Caco-2 (cell line): Measurements from ENCODE around the gene TMEM54. TPM values are rescaled to one million over a fixed set of nuclear protein-coding genes. Genes with fewer than 3 reads are reported as not detected.

Experiments used
- BruUV-seq: library from RNA; stranded (reverse); fragments of 400-500 nt; replicated peaks from 2 replicates; lab custom pipeline; 2021; lab: Mats Ljungman, UMichigan
- CTCF ChIA-PET: fragments of 300-600 bp; sonication (Branson Sonifier 250); formaldehyde crosslinking; loops from one replicate; lab custom pipeline; 2022; ENCODE audit warnings: antibody characterized with exemption; lab: Charles Lee
- POLR2A ChIA-PET: fragments of 300-600 bp; sonication (Branson Sonifier 250); formaldehyde crosslinking; loops from one replicate; lab custom pipeline; 2022; ENCODE audit warnings: antibody characterized with exemption; lab: Charles Lee
- DNase-seq, 2 experiments: peaks; one replicate each; pipeline versions ENCODE4 v3.0.0 to v3.0.0-alpha.2; 2020 to 2022
- H3K27me3 ChIP-seq: replicated peaks from 2 replicates; pipeline ENCODE4 v1.6.0; 2011; ENCODE audit warnings: low read length; ENCODE audit not compliant: control insufficient read depth, insufficient read depth
- H3K36me3 ChIP-seq: 2 replicates; pipeline ENCODE4 v1.5.1; 2011; ENCODE audit warnings: low read length; ENCODE audit not compliant: control insufficient read depth, insufficient read depth
- H3K4me1 ChIP-seq: fragments of 250-450 bp; sonication (Bioruptor Pico); 2 replicates; pipeline ENCODE4 v1.5.1; 2020; ENCODE audit warnings: mild to moderate bottlenecking
- H3K4me3 ChIP-seq: 2 replicates; pipeline ENCODE4 v1.5.1; 2011; ENCODE audit warnings: low read depth, mild to moderate bottlenecking, control low read depth, low read length
- H3K9me3 ChIP-seq: fragments of 250-450 bp; sonication (Bioruptor Pico); 2 replicates; pipeline ENCODE4 v1.5.1; 2020; ENCODE audit warnings: mild to moderate bottlenecking, moderate library complexity
- H3K27ac Mint-ChIP-seq: one replicate; pipeline ENCODE4 v1.8.0; 2022; ENCODE audit warnings: mixed read lengths; ENCODE audit not compliant: unreplicated experiment
- H3K27me3 Mint-ChIP-seq: one replicate; pipeline ENCODE4 v1.8.0; 2022; ENCODE audit warnings: mixed read lengths; ENCODE audit not compliant: insufficient read depth, unreplicated experiment
- H3K36me3 Mint-ChIP-seq: one replicate; pipeline ENCODE4 v1.8.0; 2022; ENCODE audit warnings: mild to moderate bottlenecking, mixed read lengths; ENCODE audit not compliant: insufficient read depth, unreplicated experiment
- H3K4me1 Mint-ChIP-seq: one replicate; pipeline ENCODE4 v1.8.0; 2022; ENCODE audit warnings: low read depth, mixed read lengths; ENCODE audit not compliant: unreplicated experiment
- H3K4me3 Mint-ChIP-seq: one replicate; pipeline ENCODE4 v1.8.0; 2022; ENCODE audit warnings: mild to moderate bottlenecking, moderate library complexity, mixed read lengths; ENCODE audit not compliant: unreplicated experiment
- H3K9me3 Mint-ChIP-seq: one replicate; pipeline ENCODE4 v1.8.0; 2022; ENCODE audit warnings: mixed read lengths; ENCODE audit not compliant: unreplicated experiment
- intact Hi-C: fragments of 100-400 bp; cut with micrococcal nuclease; formaldehyde crosslinking; loops from one replicate; pipeline ENCODE4 v1.10.0; 2022; ENCODE audit not compliant: unreplicated experiment
- total RNA-seq: library from RNA; stranded (reverse); gene quantifications from 2 replicates; pipeline ENCODE4 v1.2.3, GENCODE V29; 2022
- TF ChIP-seq, protein P1 (sequence below), 2 experiments: fragments of 200-600 bp in 1 of 2; IDR thresholded peaks; 1 replicate in 1 of 2; 2 replicates in 1 of 2; pipeline versions ENCODE4 v1.5.1 to v1.8.0; 2011 to 2022; ENCODE audit warnings: antibody characterized with exemption in 1 of 2, control low read depth in 1 of 2, inconsistent platforms in 1 of 2, low read depth in 1 of 2, low read length in 1 of 2, mild to moderate bottlenecking in 1 of 2, moderate library complexity in 1 of 2; ENCODE audit not compliant: insufficient read depth in 1 of 2, severe bottlenecking in 1 of 2, unreplicated experiment in 1 of 2

The TMEM54 gene
- total RNA-seq, 1 experiment from 2014 or later, result 50.1 TPM

DNA sequence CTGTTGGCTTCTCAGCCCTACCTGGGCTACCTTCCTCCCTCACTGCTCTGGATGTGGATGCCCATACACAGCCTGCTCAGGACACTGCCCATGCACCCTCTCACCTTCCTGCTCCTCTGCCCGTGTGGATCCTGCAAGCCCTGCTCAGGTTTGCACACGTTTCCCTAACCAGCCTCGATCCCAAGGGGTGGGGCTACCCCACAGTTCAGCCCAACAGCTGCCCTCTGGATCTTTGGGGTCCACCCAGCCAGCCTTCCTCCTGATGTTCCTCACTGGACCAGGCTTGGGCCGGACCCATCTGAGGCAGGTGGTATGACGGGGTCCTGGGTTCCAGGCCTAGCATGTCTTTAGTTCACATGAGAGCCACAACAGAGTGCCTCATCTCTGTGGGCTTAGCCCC, 4.7 kb downstream of the TMEM54 start:
- H3K36me3 ChIP-seq, result no peaks in the 10 kb centered on the region
- Mint-ChIP-seq H3K4me1 (peaks cover 8% of the 10 kb centered on the region), H3K27ac (no peak overlapping the region), H3K4me3 (no peak overlapping the region), H3K36me3 (peaks cover 6% of the 10 kb centered on the region), H3K9me3 (no peaks in the 10 kb centered on the region), H3K27me3 (no peaks in the 10 kb centered on the region)
- H3K4me1 ChIP-seq, result no peaks in the 10 kb centered on the region
- no peaks in the 10 kb centered on the region for H3K27me3 ChIP-seq
- H3K9me3 ChIP-seq, result no peaks in the 10 kb centered on the region
- CTCF ChIA-PET, result no interaction called here
- POLR2A ChIA-PET, result no interaction called here
- intact Hi-C loops, result no loop called here
- DNase-seq, result no peak
- no peak overlapping the region for H3K4me3 ChIP-seq
- BruUV-seq, result no TSS peak
- TF ChIP-seq, protein P1, sequence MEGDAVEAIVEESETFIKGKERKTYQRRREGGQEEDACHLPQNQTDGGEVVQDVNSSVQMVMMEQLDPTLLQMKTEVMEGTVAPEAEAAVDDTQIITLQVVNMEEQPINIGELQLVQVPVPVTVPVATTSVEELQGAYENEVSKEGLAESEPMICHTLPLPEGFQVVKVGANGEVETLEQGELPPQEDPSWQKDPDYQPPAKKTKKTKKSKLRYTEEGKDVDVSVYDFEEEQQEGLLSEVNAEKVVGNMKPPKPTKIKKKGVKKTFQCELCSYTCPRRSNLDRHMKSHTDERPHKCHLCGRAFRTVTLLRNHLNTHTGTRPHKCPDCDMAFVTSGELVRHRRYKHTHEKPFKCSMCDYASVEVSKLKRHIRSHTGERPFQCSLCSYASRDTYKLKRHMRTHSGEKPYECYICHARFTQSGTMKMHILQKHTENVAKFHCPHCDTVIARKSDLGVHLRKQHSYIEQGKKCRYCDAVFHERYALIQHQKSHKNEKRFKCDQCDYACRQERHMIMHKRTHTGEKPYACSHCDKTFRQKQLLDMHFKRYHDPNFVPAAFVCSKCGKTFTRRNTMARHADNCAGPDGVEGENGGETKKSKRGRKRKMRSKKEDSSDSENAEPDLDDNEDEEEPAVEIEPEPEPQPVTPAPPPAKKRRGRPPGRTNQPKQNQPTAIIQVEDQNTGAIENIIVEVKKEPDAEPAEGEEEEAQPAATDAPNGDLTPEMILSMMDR (IDR thresholded peaks at IDR 0.05; ENCODE audit: insufficient read depth in 1 of 2, low read depth in 1 of 2, low read length in 1 of 2, severe bottlenecking in 1 of 2, unreplicated experiment in 1 of 2), result no peak

DNA sequence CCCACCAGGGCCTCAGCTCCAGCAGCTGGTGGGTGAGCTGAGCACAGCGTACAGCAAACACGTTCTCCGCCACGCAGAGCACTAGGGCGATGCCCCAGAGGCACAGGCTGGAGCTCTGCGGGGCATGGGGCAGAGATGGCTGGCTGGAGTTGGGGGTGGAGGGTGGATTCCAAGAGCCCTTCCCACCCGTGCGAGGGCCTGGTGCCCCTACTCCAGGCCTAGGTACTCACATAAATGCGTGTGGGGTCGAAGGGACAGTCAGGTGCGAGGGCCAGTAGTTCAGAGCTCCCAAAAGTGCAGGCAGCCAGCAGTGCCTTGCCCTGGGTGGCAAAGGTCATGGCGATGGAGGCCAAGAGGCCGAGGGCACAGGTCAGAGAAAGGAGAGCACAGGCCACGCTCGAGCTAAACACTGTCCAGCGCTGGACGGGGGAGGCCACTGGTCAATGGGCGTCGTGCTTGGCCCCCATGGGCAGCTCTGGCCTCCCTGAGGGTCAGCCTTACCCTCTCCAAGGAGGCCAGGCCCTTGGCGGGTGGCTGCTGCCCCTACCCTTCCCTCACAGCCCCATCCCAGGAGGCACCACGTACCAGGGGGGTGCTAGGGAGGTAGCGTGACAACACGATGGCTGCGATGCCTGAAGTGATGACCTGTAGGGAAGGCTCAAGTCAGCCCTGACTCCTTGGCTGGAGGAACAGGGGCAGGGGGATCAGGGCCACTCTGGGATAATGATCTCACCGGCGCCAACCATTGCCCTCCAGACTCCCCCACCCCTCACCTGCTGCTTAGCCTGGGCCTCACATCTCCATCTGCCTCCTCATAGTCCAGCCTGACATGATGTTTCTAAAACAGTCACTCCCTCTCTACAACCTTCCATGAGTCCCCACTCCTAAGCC, 5.6 kb downstream of the TMEM54 start:
- Histone ChIP-seq H3K4me3 (no peak overlapping the region), H3K4me1 (no peaks in the 10 kb centered on the region), H3K9me3 (no peaks in the 10 kb centered on the region), H3K36me3 (no peaks in the 10 kb centered on the region), H3K27me3 (no peaks in the 10 kb centered on the region)
- no TSS peak for BruUV-seq
- H3K27ac Mint-ChIP-seq, result no peak overlapping the region
- intact Hi-C loops, result no loop called here
- no peaks in the 10 kb centered on the region for H3K9me3 Mint-ChIP-seq
- CTCF ChIA-PET, result interaction anchor here (0.6 kb wide), 1 partner anchor 183 kb away, joined by 3 read pairs; no protein-coding TSS in a partner anchor
- peaks cover 8% of the 10 kb centered on the region for H3K4me1 Mint-ChIP-seq
- POLR2A ChIA-PET, result no interaction called here
- H3K36me3 Mint-ChIP-seq, result peaks cover 6% of the 10 kb centered on the region
- TF ChIP-seq, protein P1 (IDR thresholded peaks at IDR 0.05; ENCODE audit: insufficient read depth in 1 of 2, low read depth in 1 of 2, low read length in 1 of 2, severe bottlenecking in 1 of 2, unreplicated experiment in 1 of 2), result no peak
- no peaks in the 10 kb centered on the region for H3K27me3 Mint-ChIP-seq
- H3K4me3 Mint-ChIP-seq, result no peak overlapping the region
- no peak for DNase-seq

DNA sequence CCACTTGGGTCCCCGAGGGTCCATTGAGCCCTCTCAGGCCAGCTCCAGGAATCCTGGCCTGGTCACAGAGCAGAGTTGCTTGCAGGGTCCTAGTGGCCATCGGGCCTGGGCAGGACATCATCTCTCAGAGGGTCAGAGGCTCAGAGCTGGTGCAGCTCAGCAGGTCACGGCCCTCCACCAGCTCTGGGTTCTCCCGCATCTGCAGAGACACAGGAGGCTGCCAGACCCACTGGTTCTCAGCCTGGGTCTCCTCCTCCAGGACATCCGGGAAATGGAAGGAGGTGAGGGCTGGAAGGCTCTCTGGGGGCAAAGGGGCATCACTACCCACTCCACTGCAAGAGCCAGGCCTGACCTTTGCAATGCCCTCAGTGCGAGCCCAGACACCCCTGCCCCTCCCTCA, 6.5 kb downstream of the TMEM54 start:
- Mint-ChIP-seq H3K9me3 (no peaks in the 10 kb centered on the region), H3K27me3 (no peaks in the 10 kb centered on the region), H3K4me3 (no peak overlapping the region), H3K36me3 (peaks cover 6% of the 10 kb centered on the region), H3K4me1 (peaks cover 8% of the 10 kb centered on the region), H3K27ac (no peak overlapping the region)
- Histone ChIP-seq H3K36me3 (no peaks in the 10 kb centered on the region), H3K4me1 (no peaks in the 10 kb centered on the region), H3K9me3 (no peaks in the 10 kb centered on the region), H3K27me3 (no peaks in the 10 kb centered on the region), H3K4me3 (no peak overlapping the region)
- BruUV-seq, result no TSS peak
- CTCF ChIA-PET, result no interaction called here
- TF ChIP-seq, protein P1 (IDR thresholded peaks at IDR 0.05; ENCODE audit: insufficient read depth in 1 of 2, low read depth in 1 of 2, low read length in 1 of 2, severe bottlenecking in 1 of 2, unreplicated experiment in 1 of 2), result no peak
- DNase-seq, result no peak
- intact Hi-C loops, result no loop called here
- POLR2A ChIA-PET, result no interaction called here
